Loucy (cell line): ENCODE results near the gene RAP1GDS1.
"Not testable (repeated sequence)": the region's sequence is repeated elsewhere in the genome, so short reads cannot be mapped to it uniquely, and the experiment has no call there.

ENCODE experiments used
- H2AFZ ChIP-seq: fragments of 200-600 bp; sonication (generic); 2 replicates; pipeline ENCODE4 v1.6.0; 2016; ENCODE audit warnings: antibody characterized with exemption, mild to moderate bottlenecking, low read length, moderate library complexity
- H3F3A ChIP-seq: fragments of 200-600 bp; 2 replicates; pipeline ENCODE4 v1.6.0; 2016; ENCODE audit warnings: antibody characterized with exemption, low read depth, mild to moderate bottlenecking
- H3K27me3 ChIP-seq: fragments of 200-600 bp; sonication (generic); 2 replicates; pipeline ENCODE4 v1.6.1; 2014; ENCODE audit warnings: low read length, mild to moderate bottlenecking; ENCODE audit not compliant: insufficient read depth, poor library complexity, severe bottlenecking
- H3K36me3 ChIP-seq: fragments of 200-600 bp; sonication (generic); 2 replicates; pipeline ENCODE4 v1.6.1; 2016; ENCODE audit warnings: low read length; ENCODE audit not compliant: insufficient read depth
- H3K4me1 ChIP-seq: fragments of 200-600 bp; sonication (generic); 2 replicates; pipeline ENCODE4 v1.5.1; 2014; ENCODE audit warnings: low read length, mild to moderate bottlenecking; ENCODE audit not compliant: insufficient read depth, poor library complexity, severe bottlenecking
- H3K4me2 ChIP-seq: fragments of 200-600 bp; sonication (generic); 2 replicates; pipeline ENCODE4 v1.6.0; 2014; ENCODE audit warnings: antibody characterized with exemption, low read length, low read depth, mild to moderate bottlenecking; ENCODE audit not compliant: poor library complexity, severe bottlenecking
- H3K4me3 ChIP-seq: fragments of 200-600 bp; sonication (generic); 2 replicates; pipeline ENCODE4 v1.5.1; 2014; ENCODE audit warnings: low read length, mild to moderate bottlenecking, mixed read lengths; ENCODE audit not compliant: poor library complexity, severe bottlenecking
- H3K79me2 ChIP-seq: fragments of 200-600 bp; sonication (generic); 2 replicates; pipeline ENCODE4 v1.6.1; 2014; ENCODE audit warnings: low read length; ENCODE audit not compliant: insufficient read depth
- H3K9ac ChIP-seq: fragments of 200-600 bp; sonication (generic); 2 replicates; pipeline ENCODE4 v1.6.0; 2014; ENCODE audit warnings: mild to moderate bottlenecking, low read depth, low read length, moderate library complexity; ENCODE audit not compliant: poor library complexity, severe bottlenecking
- H3K9me2 ChIP-seq: fragments of 200-600 bp; sonication (generic); replicated peaks from 2 replicates; pipeline ENCODE4 v1.6.1; 2016; ENCODE audit warnings: low read depth, low read length, mixed read lengths
- H3K9me3 ChIP-seq: fragments of 200-600 bp; sonication (generic); 2 replicates; pipeline ENCODE4 v1.6.1; 2014; ENCODE audit warnings: mild to moderate bottlenecking, antibody characterized with exemption, low read length, low read depth; ENCODE audit not compliant: insufficient read depth
- H4K20me1 ChIP-seq: fragments of 200-600 bp; sonication (generic); 2 replicates; pipeline ENCODE4 v1.6.0; 2014; ENCODE audit warnings: antibody characterized with exemption, low read length, mild to moderate bottlenecking; ENCODE audit not compliant: insufficient read depth, poor library complexity, severe bottlenecking
- CTCF ChIP-seq: fragments of 200-600 bp; sonication (generic); conservative IDR thresholded peaks from 2 replicates; pipeline ENCODE4 v1.5.1; 2014; ENCODE audit warnings: mild to moderate bottlenecking, antibody characterized with exemption, low read length
- EZH2phosphoT487 ChIP-seq: fragments of 200-600 bp; IDR thresholded peaks from 2 replicates; pipeline ENCODE4 v1.6.1; 2018; ENCODE audit warnings: antibody characterized with exemption, mild to moderate bottlenecking, moderate library complexity, borderline replicate concordance

Gene RAP1GDS1

GRCh38 chr4:98327694-98328093, 66.5 kb downstream of the RAP1GDS1 start:
- Histone ChIP-seq H3K79me2 (no peaks in the 10 kb centered on the region; the same call in 1 of the 2 replicates), H3K36me3 (peaks cover 10% of the 10 kb centered on the region; the same call in 1 of the 2 replicates), H2AFZ (no peak overlapping the region), H3K9me2 (no peaks in the 10 kb centered on the region), H3K4me2 (no peak overlapping the region), H3K9me3 (peaks cover 9% of the 10 kb centered on the region; the same call in 1 of the 2 replicates), H3K4me1 (no peaks in the 10 kb centered on the region), H3K9ac (no peak overlapping the region), H3K27me3 (no peaks in the 10 kb centered on the region), H3K4me3 (no peak overlapping the region), H3F3A (no peaks in the 10 kb centered on the region), H4K20me1 (no peaks in the 10 kb centered on the region)
- TF ChIP-seq CTCF, result no peak
- no peak for TF ChIP-seq EZH2phosphoT487

GRCh38 chr4:98329879-98330640, 68.9 kb downstream of the RAP1GDS1 start:
- H3K79me2 ChIP-seq, H3K4me3 ChIP-seq, H3F3A ChIP-seq, H2AFZ ChIP-seq, H3K4me2 ChIP-seq, H3K9ac ChIP-seq, H3K9me2 ChIP-seq, H3K27me3 ChIP-seq, H3K36me3 ChIP-seq, H4K20me1 ChIP-seq, H3K4me1 ChIP-seq: not testable (repeated sequence)
- peaks cover 17% of the 10 kb centered on the region for H3K9me3 ChIP-seq

GRCh38 chr4:98332017-98332416, 70.8 kb downstream of the RAP1GDS1 start:
- Histone ChIP-seq H3K9me3 (peaks cover 17% of the 10 kb centered on the region), H3K36me3 (peaks cover 10% of the 10 kb centered on the region; the same call in 1 of the 2 replicates), H3K9ac (no peak overlapping the region), H3K79me2 (peaks cover 15% of the 10 kb centered on the region), H3K4me1 (no peaks in the 10 kb centered on the region), H2AFZ (no peak overlapping the region), H3F3A (no peaks in the 10 kb centered on the region), H3K9me2 (no peaks in the 10 kb centered on the region), H3K27me3 (no peaks in the 10 kb centered on the region), H3K4me3 (no peak overlapping the region), H4K20me1 (no peaks in the 10 kb centered on the region), H3K4me2 (no peak overlapping the region)
- TF ChIP-seq EZH2phosphoT487 (no peak), CTCF (no peak)

DNA sequence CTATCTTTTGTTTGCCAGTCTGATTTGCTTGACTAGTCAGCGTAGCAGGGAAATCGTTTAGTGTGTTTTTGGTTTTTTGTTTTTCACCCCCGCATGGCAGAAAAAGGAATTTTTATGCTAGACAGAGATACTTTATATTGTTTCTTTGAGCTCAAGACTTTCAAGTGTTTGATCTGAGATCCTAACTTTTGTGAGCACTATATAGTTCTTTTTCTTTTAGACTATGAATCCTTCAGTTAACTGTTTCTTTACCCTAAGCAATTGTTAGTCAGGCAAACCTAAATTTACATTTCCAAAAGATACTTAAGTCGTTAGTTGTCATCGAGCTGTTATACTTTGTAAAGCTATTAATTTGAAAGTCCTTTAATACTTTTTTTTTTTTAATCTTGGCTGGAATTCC, 73.3 kb downstream of the RAP1GDS1 start:
- Histone ChIP-seq H3K9me3 (peaks cover 13% of the 10 kb centered on the region), H4K20me1 (no peaks in the 10 kb centered on the region), H3K9me2 (no peaks in the 10 kb centered on the region), H3K27me3 (no peaks in the 10 kb centered on the region), H3K9ac (no peak overlapping the region), H3K4me1 (no peaks in the 10 kb centered on the region), H3F3A (no peaks in the 10 kb centered on the region), H3K79me2 (peaks cover 23% of the 10 kb centered on the region), H3K4me2 (no peak overlapping the region), H3K36me3 (no peaks in the 10 kb centered on the region), H2AFZ (no peak overlapping the region), H3K4me3 (no peak overlapping the region)
- no peak for TF ChIP-seq EZH2phosphoT487
